Measurements from ENCODE around the gene ABCA5.

DNA sequence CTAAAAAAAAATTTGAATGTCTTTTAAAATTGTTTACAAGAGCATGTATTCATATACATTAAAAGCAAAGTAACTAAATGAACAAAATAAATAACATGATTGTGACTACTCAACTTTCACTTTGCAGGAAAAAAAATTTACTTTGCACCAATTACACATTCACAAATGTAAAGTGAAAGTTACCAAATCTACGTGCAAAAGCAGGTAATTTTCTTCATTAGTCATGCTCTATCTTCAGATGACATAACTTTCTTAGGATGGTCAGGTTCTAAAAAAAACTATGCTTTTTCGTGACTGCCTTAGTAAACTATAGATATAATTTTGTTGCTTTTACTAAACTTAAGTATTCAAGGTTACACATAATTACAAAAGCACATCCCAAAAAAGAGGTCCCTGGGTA, 81.3 kb downstream of the ABCA5 start:
- TF ChIP-seq, protein P1, sequence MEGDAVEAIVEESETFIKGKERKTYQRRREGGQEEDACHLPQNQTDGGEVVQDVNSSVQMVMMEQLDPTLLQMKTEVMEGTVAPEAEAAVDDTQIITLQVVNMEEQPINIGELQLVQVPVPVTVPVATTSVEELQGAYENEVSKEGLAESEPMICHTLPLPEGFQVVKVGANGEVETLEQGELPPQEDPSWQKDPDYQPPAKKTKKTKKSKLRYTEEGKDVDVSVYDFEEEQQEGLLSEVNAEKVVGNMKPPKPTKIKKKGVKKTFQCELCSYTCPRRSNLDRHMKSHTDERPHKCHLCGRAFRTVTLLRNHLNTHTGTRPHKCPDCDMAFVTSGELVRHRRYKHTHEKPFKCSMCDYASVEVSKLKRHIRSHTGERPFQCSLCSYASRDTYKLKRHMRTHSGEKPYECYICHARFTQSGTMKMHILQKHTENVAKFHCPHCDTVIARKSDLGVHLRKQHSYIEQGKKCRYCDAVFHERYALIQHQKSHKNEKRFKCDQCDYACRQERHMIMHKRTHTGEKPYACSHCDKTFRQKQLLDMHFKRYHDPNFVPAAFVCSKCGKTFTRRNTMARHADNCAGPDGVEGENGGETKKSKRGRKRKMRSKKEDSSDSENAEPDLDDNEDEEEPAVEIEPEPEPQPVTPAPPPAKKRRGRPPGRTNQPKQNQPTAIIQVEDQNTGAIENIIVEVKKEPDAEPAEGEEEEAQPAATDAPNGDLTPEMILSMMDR (IDR thresholded peaks at IDR 0.05; ENCODE audit: poor library complexity, severe bottlenecking): no peak
- TF ChIP-seq EZH2 (IDR thresholded peaks at IDR 0.05; ENCODE audit: borderline replicate concordance, insufficient read depth, low read length, poor library complexity, severe bottlenecking) (no peak), EP300 (conservative IDR thresholded peaks at IDR 0.05; ENCODE audit: poor library complexity, severe bottlenecking) (no peak), POLR2AphosphoS5 (IDR thresholded peaks at IDR 0.05) (no peak), TAF1 (IDR thresholded peaks at IDR 0.05; ENCODE audit: low read depth) (no peak), RAD21 (conservative IDR thresholded peaks at IDR 0.05) (no peak), SMC3 (conservative IDR thresholded peaks at IDR 0.05; ENCODE audit: poor library complexity) (no peak)
- TF ChIP-seq, protein P2, sequence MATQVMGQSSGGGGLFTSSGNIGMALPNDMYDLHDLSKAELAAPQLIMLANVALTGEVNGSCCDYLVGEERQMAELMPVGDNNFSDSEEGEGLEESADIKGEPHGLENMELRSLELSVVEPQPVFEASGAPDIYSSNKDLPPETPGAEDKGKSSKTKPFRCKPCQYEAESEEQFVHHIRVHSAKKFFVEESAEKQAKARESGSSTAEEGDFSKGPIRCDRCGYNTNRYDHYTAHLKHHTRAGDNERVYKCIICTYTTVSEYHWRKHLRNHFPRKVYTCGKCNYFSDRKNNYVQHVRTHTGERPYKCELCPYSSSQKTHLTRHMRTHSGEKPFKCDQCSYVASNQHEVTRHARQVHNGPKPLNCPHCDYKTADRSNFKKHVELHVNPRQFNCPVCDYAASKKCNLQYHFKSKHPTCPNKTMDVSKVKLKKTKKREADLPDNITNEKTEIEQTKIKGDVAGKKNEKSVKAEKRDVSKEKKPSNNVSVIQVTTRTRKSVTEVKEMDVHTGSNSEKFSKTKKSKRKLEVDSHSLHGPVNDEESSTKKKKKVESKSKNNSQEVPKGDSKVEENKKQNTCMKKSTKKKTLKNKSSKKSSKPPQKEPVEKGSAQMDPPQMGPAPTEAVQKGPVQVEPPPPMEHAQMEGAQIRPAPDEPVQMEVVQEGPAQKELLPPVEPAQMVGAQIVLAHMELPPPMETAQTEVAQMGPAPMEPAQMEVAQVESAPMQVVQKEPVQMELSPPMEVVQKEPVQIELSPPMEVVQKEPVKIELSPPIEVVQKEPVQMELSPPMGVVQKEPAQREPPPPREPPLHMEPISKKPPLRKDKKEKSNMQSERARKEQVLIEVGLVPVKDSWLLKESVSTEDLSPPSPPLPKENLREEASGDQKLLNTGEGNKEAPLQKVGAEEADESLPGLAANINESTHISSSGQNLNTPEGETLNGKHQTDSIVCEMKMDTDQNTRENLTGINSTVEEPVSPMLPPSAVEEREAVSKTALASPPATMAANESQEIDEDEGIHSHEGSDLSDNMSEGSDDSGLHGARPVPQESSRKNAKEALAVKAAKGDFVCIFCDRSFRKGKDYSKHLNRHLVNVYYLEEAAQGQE (IDR thresholded peaks at IDR 0.05; ENCODE audit: borderline replicate concordance): no peak
